Suprapubic skin (tissue), 3 donors: Measurements from ENCODE around the gene JAKMIP1.

ENCODE experiments used
- CTCF ChIP-seq, 2 donors: fragments of 200-600 bp in 1 of 2; fragments of 450-650 bp in 1 of 2; sonication (generic) in 1 of 2; IDR thresholded peaks; one replicate each; pipeline ENCODE4 v1.5.1; 2016 to 2019; ENCODE audit warnings: antibody characterized with exemption in 2 of 2, mild to moderate bottlenecking in 1 of 2, moderate library complexity in 1 of 2
- POLR2A ChIP-seq, 2 donors: fragments of 450-650 bp; IDR thresholded peaks; one replicate each; pipeline ENCODE4 v1.6.1; 2017; ENCODE audit warnings: antibody characterized with exemption in 2 of 2, mild to moderate bottlenecking in 2 of 2, moderate library complexity in 2 of 2

GRCh38 chr4:5988086-5988845 lies 212.1 kb downstream of the JAKMIP1 start:
- no peak for TF ChIP-seq POLR2A (IDR thresholded peaks at IDR 0.05)
- TF ChIP-seq CTCF (IDR thresholded peaks at IDR 0.05), result no peak
